ENCODE results near the gene USP4. TPM values are rescaled to one million over a fixed set of nuclear protein-coding genes. Genes with fewer than 3 reads are reported as not detected.
"Not testable (repeated sequence)": the region's sequence is repeated elsewhere in the genome, so short reads cannot be mapped to it uniquely, and the experiment has no call there.

Gene USP4
- polyA plus RNA-seq, 6 donors from 2014 or later: 52.5 to 81.7 (median 60.9) TPM

DNA sequence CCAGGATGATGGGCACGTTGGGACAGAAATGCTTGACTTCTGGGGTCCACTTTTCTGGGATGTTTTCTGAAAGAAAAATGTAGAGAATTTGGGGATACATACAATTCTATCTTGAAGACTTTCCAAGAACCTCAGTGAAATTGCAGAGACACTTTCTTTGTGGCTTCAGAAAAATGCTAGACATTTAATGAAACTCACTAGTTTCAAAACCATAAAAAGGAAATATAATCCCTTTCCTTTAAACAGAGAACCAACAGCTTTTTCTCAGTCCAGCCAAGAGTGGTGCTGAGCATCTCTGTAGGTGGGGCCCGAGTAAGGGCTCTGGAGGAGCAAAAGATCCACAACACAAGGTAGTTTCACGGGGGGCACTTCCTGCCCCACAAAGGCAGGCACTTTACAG lies 22.7 kb upstream of the USP4 start:
- Mint-ChIP-seq H3K4me3 (peak overlapping the region in 1 of 8 donors; percentile 51), H3K36me3 (peaks cover 10 to 15% of the 10 kb centered on the region in 2 donors), H3K9me3 (no peaks in the 10 kb centered on the region), H3K4me1 (peaks cover 3 to 20% (median 8%) of the 10 kb centered on the region in 3 donors), H3K27ac (peak overlapping the region in 2 of 6 donors; percentile 37 to 81), H3K27me3 (no peaks in the 10 kb centered on the region)
- no peak for ATAC-seq (ENCODE audit: low read depth in 2 of 2)
- no peak for DNase-seq

DNA sequence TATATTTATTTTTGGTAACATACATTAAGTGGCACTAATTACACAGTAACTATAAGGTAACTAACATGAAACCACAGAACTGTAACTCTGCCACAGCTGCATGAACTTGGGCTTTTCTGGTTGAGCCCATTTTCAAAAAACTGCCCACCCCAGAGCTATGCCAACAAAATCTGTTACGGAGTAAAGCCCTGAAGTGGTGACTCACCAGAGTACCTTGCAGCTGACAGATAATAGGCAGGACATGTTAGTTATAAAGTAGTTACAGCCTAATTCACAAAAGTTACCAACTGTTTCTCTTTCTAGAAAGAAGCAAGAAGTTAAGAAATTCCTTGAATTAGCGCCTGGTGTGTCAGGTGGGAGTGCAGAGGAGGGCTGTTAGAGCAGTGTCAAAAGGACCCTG lies 19.8 kb upstream of the USP4 start:
- ATAC-seq (ENCODE audit: low read depth in 2 of 2) (no peak), DNase-seq (no peak)
- Mint-ChIP-seq H3K27me3 (no peaks in the 10 kb centered on the region), H3K4me1 (peaks cover 7 to 46% (median 26%) of the 10 kb centered on the region in 3 donors), H3K36me3 (peaks cover 7 to 16% of the 10 kb centered on the region in 2 donors), H3K9me3 (no peaks in the 10 kb centered on the region), H3K4me3 (peak overlapping the region in 3 of 8 donors; percentile 97 to 98 (median 98)), H3K27ac (peak overlapping the region in 4 of 6 donors; percentile 51 to 96 (median 82))

DNA sequence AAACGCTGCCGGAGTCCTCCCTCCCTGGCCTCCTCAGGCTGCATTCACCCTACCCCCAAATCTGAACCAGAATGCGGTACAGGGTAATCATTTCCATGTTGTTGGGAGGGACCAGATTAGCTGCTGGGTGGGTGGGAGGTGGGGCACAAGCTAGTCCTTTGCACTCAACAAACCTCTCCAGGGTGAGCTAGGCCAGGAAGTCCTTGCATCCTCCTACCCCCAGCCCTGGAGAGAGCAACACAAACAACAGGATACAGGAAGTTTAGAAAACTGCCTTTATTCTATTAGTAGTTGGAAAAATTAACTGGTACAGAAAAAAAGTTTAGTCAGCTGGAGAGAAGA lies 19.0 kb upstream of the USP4 start:
- Mint-ChIP-seq H3K4me3 (peak overlapping the region; percentile 92 to 99 (median 98)), H3K9me3 (no peaks in the 10 kb centered on the region), H3K4me1 (peaks cover 9 to 50% (median 30%) of the 10 kb centered on the region in 3 donors), H3K27me3 (no peaks in the 10 kb centered on the region), H3K27ac (peak overlapping the region; percentile 80 to 98 (median 94)), H3K36me3 (peaks cover 7 to 16% of the 10 kb centered on the region in 2 donors)
- no peak for DNase-seq
- ATAC-seq (ENCODE audit: low read depth in 2 of 2): no peak

DNA sequence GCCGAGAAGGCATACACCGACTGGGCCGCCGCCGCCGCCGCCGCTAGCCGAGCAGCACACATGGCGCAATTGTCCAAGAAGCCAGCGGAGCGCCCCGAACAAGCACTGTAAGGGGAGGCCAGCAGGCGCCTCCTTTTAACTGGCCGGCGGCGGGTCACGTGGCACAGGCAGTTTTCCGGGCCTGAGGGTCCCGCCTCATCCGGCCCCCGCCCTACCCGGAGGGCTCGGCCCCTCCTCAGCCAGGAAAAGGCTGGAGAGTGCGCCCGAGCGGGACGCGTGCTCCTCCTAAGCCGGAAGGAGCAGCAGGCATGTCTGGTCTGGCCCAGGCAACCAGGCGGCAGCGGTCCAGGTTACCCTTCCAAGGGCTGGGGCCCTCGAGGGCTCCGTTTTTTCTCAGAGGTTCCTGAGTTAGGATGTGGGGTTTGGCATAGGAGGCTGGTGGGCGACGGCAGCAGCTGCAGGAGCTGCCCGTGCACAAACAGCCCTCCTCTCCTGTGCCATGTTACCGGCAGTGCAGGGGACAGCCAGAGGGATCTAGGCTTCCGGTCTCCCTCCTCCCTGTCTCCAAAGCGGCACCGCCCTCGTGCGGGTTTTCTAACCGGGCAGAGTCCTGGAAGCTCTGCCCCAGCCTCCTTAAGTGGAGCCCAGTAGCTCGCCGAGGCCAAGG lies 18.5 kb upstream of the USP4 start, which contains the start of gene GPX1:
TSS of gene GPX1 (minus strand) at position 137 of the 667 bp plus-strand sequence. CDS start at position 62, 75 bp downstream.
- Mint-ChIP-seq H3K27ac (peak within 1 kb of the TSS; percentile 96 to 99 (median 98)), H3K4me3 (peak within 1 kb of the TSS; percentile 92 to 99 (median 98)), H3K36me3 (peaks cover 7 to 16% of the 10 kb centered on the region in 2 donors), H3K27me3 (no peaks in the 10 kb centered on the region), H3K9me3 (no peaks in the 10 kb centered on the region), H3K4me1 (peaks cover 9 to 54% (median 35%) of the 10 kb centered on the region in 3 donors)
- ATAC-seq (ENCODE audit: low read depth in 2 of 2) (peak; percentile 70), DNase-seq (peak; percentile 71)

DNA sequence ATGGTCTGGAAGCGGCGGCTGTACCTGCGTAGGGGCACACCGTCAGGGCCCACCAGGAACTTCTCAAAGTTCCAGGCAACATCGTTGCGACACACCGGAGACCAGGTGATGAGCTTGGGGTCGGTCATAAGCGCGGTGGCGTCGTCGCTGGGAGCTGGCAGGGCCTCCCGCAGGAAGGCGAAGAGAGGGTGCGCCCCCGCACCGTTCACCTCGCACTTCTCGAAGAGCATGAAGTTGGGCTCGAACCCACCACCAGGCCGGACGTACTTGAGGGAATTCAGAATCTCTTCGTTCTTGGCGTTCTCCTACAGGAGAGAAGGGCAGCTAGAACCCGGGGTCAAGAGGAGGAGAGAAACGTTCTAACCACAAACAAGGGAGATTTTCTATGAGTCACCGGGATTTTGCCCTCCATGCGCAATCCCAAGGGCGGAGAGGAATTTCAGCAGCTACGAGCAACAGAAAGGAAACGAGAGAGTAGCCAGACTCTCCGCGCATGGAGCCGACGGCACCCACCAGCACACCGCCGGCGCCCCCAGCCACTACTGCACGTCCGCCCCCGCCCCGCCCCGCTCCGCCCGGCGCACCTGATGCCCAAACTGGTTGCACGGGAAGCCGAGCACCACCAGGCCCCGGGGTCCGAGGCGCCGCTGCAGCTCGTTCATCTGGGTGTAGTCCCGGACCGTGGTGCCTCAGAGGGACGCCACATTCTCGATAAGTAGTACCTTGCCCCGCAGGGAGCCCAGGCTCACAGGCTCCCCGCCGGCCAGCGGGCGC lies 17.8 kb upstream of the USP4 start:
- Mint-ChIP-seq H3K4me1 (peaks cover 15 to 55% (median 42%) of the 10 kb centered on the region in 3 donors), H3K27ac (peak overlapping the region; percentile 96 to 99 (median 98)), H3K36me3 (peaks cover 6 to 16% of the 10 kb centered on the region in 2 donors), H3K4me3 (peak overlapping the region; percentile 92 to 99 (median 98))
- peak; percentile 46 for DNase-seq
- ATAC-seq (ENCODE audit: low read depth in 2 of 2): peak; percentile 37 to 43
- not testable (repeated sequence) for H3K9me3 Mint-ChIP-seq, H3K27me3 Mint-ChIP-seq

DNA sequence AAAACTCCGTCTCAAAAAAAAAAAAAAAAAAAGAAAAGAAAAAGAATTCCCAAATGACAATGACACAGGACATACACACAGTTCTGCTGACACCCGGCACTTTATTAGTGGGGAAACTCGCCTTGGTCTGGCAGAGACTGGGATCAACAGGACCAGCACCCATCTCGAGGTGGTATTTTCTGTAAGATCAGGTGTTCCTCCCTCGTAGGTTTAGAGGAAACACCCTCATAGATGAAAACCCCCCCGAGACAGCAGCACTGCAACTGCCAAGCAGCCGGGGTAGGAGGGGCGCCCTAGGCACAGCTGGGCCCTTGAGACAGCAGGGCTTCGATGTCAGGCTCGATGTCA lies 17.2 kb upstream of the USP4 start:
- Mint-ChIP-seq H3K4me1 (peaks cover 18 to 60% (median 48%) of the 10 kb centered on the region in 3 donors), H3K4me3 (peak overlapping the region; percentile 92 to 99 (median 98)), H3K27ac (peak overlapping the region; percentile 96 to 99 (median 98)), H3K36me3 (peaks cover under 1 to 16% of the 10 kb centered on the region in 2 donors)
- not testable (repeated sequence) for H3K9me3 Mint-ChIP-seq, H3K27me3 Mint-ChIP-seq
- peak; percentile 73 to 76 for ATAC-seq (ENCODE audit: low read depth in 2 of 2)
- DNase-seq: peak; percentile 59

DNA sequence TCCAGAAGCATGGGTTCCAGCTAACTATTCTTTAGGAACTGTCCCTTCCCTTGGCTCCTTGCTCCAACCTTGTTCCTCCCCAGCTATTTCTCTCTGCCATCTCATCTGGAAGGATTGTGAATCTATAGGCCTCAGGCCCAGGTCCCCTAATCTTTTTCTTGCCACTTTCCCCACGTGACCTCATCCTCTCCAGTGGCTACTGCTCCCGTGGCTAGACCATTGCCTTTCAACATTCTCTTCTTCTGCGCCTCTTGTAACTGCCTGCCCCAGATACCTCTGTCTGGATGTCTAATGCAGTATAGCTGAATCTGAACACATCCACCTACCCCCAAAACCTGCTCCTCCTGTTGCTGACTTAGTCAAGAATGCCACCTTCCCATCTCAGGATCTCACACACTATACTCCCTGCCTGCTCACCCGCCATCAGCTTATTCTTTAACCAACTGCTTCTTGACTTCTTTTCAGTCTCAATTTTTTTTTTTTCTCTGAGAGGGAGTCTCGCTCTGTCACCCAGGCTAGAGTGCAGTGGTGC lies 13.1 kb upstream of the USP4 start:
- DNase-seq: no peak
- Mint-ChIP-seq H3K9me3 (no peaks in the 10 kb centered on the region), H3K4me3 (peak overlapping the region in 4 of 8 donors; percentile 2 to 80 (median 45)), H3K4me1 (peaks cover 24 to 71% (median 48%) of the 10 kb centered on the region in 3 donors), H3K27me3 (no peaks in the 10 kb centered on the region), H3K27ac (peak overlapping the region in 5 of 6 donors; percentile 2 to 88 (median 45)), H3K36me3 (peaks cover 0 to 6% of the 10 kb centered on the region in 2 donors)
- no peak for ATAC-seq (ENCODE audit: low read depth in 2 of 2)

DNA sequence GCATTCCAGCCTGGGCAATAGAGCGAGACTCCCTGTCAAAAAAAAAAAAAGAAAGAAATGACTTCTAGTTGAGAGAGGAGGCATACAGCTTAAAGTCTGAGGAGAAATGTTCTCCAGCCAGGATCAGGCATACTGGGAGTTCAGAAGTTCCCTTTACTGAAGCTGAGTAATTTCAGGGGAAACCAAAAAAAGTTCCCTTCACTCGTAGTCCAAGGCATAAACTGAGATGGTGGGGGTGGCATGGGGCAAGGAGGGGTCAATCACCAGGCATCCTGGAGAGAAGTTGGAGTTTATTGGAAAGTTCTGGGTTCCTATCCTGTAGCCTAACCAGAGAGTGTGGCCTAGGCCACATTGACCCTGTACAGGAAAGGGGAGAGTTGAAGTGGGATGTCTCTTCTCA lies 12.4 kb upstream of the USP4 start:
- H3K27ac Mint-ChIP-seq: peak overlapping the region in 5 of 6 donors; percentile 3 to 88 (median 47)
- H3K27me3 Mint-ChIP-seq: no peaks in the 10 kb centered on the region
- peaks cover 24 to 69% (median 46%) of the 10 kb centered on the region in 3 donors for H3K4me1 Mint-ChIP-seq
- H3K4me3 Mint-ChIP-seq: peak overlapping the region in 6 of 8 donors; percentile 2 to 80 (median 66)
- peaks cover 0 to 6% of the 10 kb centered on the region in 2 donors for H3K36me3 Mint-ChIP-seq
- DNase-seq (no peak), ATAC-seq (ENCODE audit: low read depth in 2 of 2) (no peak)
- no peaks in the 10 kb centered on the region for H3K9me3 Mint-ChIP-seq

DNA sequence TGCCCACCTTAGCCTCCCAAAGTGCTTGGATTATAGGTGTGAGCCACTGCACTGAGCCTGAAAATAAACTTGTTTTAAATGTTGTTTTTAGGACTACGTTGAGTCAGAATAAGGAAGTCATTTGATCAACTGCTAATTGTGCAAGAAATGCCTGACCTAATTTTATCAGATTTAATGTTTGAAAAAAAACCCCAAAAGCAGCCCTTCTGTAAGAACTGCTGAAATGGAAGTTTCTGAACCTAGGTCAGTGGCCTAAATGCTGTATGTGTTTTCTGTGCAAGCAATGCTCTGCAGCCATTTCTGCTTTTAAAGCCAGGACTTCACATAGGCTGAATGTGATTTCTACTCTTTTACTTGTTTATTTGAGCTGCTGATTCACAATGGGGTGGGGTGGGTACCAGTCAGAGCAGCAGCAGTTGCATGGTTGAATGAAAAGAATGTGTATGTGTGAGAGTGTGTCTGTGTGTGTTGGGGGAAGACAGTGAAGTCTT lies 11.7 kb upstream of the USP4 start:
- Mint-ChIP-seq H3K4me1 (peaks cover 31 to 69% (median 48%) of the 10 kb centered on the region in 3 donors), H3K27ac (peak overlapping the region; percentile 44 to 86 (median 67)), H3K4me3 (peak overlapping the region; percentile 2 to 80 (median 66)), H3K9me3 (no peaks in the 10 kb centered on the region), H3K27me3 (no peaks in the 10 kb centered on the region), H3K36me3 (peaks cover 0 to 6% of the 10 kb centered on the region in 2 donors)
- DNase-seq (no peak), ATAC-seq (ENCODE audit: low read depth in 2 of 2) (peak in 1 of 2 donors; percentile 30)

DNA sequence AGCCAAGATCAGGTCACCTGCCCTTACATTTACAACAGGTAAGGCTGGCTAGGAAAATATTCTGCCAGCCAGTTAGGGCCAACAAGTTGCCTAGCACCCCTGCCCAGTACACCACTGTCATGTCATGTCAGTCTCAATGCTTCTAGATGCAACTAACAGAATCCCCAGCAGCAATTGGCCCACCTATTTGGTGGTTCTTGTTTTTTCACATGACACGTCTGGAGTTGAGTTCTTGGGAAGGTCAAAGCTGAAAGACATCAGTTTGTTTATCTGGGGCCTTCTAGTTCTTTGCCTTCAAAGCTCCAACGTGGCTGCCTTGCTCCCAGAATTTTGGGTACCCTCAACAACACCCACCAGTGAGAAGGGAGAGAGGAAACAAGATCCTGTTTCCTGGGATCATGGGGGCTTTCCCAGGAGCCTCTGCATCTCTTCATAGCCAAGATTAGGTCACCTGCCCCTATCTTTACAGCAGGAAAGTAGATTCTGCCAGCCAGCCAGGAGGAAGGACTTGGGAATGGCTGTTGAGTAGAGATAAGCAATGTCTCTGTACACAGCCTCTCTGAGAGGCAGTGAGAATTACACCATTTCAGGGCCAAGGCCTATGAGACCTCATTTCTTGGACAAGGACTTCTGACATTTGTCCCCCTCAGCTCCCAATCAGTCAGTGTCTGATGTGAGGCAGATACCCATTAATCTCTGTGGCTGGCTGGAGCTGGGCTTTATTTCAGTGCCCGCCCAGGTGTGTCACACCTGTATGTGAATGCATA lies 9.7 kb upstream of the USP4 start:
- Mint-ChIP-seq H3K4me3 (peak overlapping the region in 1 of 8 donors; percentile 24), H3K27me3 (no peaks in the 10 kb centered on the region), H3K9me3 (peaks cover 0 to 4% (median 0%) of the 10 kb centered on the region in 7 donors), H3K36me3 (no peaks in the 10 kb centered on the region), H3K27ac (peak overlapping the region in 1 of 6 donors; percentile 63), H3K4me1 (peaks cover 34 to 71% (median 51%) of the 10 kb centered on the region in 3 donors)
- ATAC-seq (ENCODE audit: low read depth in 2 of 2) (no peak), DNase-seq (no peak)

DNA sequence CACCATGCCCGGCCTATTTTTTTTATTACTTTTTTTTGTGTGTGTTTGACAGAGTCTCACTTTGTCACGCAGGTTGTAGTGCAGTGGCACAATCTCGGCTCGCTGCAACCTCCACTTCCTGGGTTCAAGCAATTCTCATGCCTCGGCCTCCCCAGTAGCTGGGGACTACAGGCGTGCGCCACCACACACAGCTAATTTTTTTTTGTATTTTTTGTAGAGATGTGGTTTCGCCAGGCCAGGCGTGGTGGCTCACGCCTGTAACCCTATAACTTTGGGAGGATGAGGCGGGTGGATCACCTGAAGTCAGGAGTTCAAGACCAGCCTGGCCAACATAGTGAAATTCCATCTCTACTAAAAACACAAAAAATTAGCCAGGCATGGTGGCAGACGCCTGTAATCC lies 8.5 kb upstream of the USP4 start:
- H3K36me3 Mint-ChIP-seq, H3K4me3 Mint-ChIP-seq: not testable (repeated sequence)
- peaks cover 32 to 68% (median 49%) of the 10 kb centered on the region in 3 donors for H3K4me1 Mint-ChIP-seq

DNA sequence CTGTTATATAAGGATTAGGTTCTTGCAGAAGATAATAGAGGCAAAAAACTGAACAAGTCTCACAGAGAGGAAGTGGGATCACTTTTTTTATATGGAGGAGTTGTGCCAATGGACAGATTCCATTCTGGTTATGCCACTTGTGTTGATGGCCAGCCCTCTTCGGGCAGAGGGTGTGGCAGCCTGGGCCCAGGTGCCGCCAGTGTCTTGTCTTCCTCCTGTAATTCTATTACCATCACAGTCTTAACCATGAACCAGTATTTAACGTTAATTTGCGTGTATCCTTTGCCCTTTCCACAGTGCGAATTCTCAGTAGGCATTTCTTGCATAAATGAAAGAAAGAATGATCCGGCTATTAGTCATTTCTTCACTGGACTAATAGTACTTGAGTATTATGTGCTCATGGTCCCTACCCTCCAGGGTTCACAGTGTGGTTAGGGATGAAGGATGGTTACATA lies 7.0 kb upstream of the USP4 start:
- no peak for ATAC-seq (ENCODE audit: low read depth in 2 of 2)
- peak overlapping the region; percentile 76 to 100 (median 98) for H3K27ac Mint-ChIP-seq
- peak overlapping the region in 6 of 8 donors; percentile 2 to 83 (median 54) for H3K4me3 Mint-ChIP-seq
- H3K27me3 Mint-ChIP-seq: no peaks in the 10 kb centered on the region
- peaks cover 0 to 4% (median 0%) of the 10 kb centered on the region in 7 donors for H3K9me3 Mint-ChIP-seq
- H3K36me3 Mint-ChIP-seq: no peaks in the 10 kb centered on the region
- peaks cover 31 to 68% (median 48%) of the 10 kb centered on the region in 3 donors for H3K4me1 Mint-ChIP-seq
- no peak for DNase-seq

More for the DNA sequence above, 8.5 kb upstream of the USP4 start:
- not testable (repeated sequence) for H3K9me3 Mint-ChIP-seq; ATAC-seq (ENCODE audit: low read depth in 2 of 2); H3K27me3 Mint-ChIP-seq; DNase-seq; H3K27ac Mint-ChIP-seq

Data from naive B cell (primary cell).